Hepatocyte (in vitro differentiated cells): ENCODE measurements around the gene SLC9A3. TPM values are rescaled to one million over a fixed set of nuclear protein-coding genes. Genes with fewer than 3 reads are reported as not detected.

Experiments
- DNase-seq: peaks from one replicate; pipeline ENCODE4 v3.0.0-alpha.2; 2016; ENCODE audit warnings: low spot score
- H2AFZ ChIP-seq: fragments of 200-600 bp; sonication (generic); 2 replicates; pipeline ENCODE4 v1.6.0; 2016; ENCODE audit warnings: antibody characterized with exemption, mild to moderate bottlenecking
- H3K27ac ChIP-seq: fragments of 200-600 bp; sonication (generic); 2 replicates; pipeline ENCODE4 v1.5.1; 2016; ENCODE audit warnings: mild to moderate bottlenecking
- H3K27me3 ChIP-seq: fragments of 200-600 bp; sonication (generic); 2 replicates; pipeline ENCODE4 v1.6.1; 2016
- H3K36me3 ChIP-seq: fragments of 200-600 bp; sonication (generic); replicated peaks from 2 replicates; pipeline ENCODE4 v1.5.1; 2016; ENCODE audit warnings: low read depth; ENCODE audit not compliant: insufficient read depth
- H3K4me1 ChIP-seq: fragments of 200-600 bp; sonication (generic); 2 replicates; pipeline ENCODE4 v1.5.1; 2016; ENCODE audit warnings: mild to moderate bottlenecking, moderate library complexity; ENCODE audit not compliant: insufficient read depth
- H3K4me2 ChIP-seq: fragments of 200-600 bp; sonication (generic); 2 replicates; pipeline ENCODE4 v1.6.0; 2016
- H3K4me3 ChIP-seq: fragments of 200-600 bp; sonication (generic); 2 replicates; pipeline ENCODE4 v1.5.1; 2016; ENCODE audit warnings: mild to moderate bottlenecking
- H3K79me2 ChIP-seq: fragments of 200-600 bp; sonication (generic); 2 replicates; pipeline ENCODE4 v1.6.0; 2017; ENCODE audit warnings: mild to moderate bottlenecking
- H3K9me2 ChIP-seq: fragments of 200-600 bp; sonication (generic); replicated peaks from 2 replicates; pipeline ENCODE4 v1.6.0; 2017; ENCODE audit warnings: mild to moderate bottlenecking; ENCODE audit not compliant: insufficient read depth
- H3K9me3 ChIP-seq: fragments of 200-600 bp; sonication (generic); 2 replicates; pipeline ENCODE4 v1.5.1; 2016; ENCODE audit warnings: low read depth, mild to moderate bottlenecking
- H4K20me1 ChIP-seq: fragments of 200-600 bp; sonication (generic); 2 replicates; pipeline ENCODE4 v1.6.0; 2016; ENCODE audit warnings: mild to moderate bottlenecking; ENCODE audit not compliant: insufficient read depth, poor library complexity, severe bottlenecking
- CTCF ChIP-seq: fragments of 200-600 bp; sonication (generic); IDR thresholded peaks from 2 replicates; pipeline ENCODE4 v1.5.1; 2016; ENCODE audit warnings: antibody characterized with exemption, mild to moderate bottlenecking; ENCODE audit not compliant: poor library complexity
- EZH2 ChIP-seq: fragments of 200-600 bp; sonication (generic); IDR thresholded peaks from 2 replicates; pipeline ENCODE4 v1.6.1; 2016; ENCODE audit warnings: antibody characterized with exemption, mild to moderate bottlenecking, borderline replicate concordance
- EZH2phosphoT487 ChIP-seq: fragments of 200-600 bp; sonication (generic); IDR thresholded peaks from one replicate; pipeline ENCODE4 v1.6.1; 2018; ENCODE audit warnings: antibody characterized with exemption, mild to moderate bottlenecking, low read depth, moderate library complexity; ENCODE audit not compliant: unreplicated experiment, severe bottlenecking
- WGBS: methylation state at CpG from one replicate; pipeline ENCODE4 v1.1.6; 2016; ENCODE audit warnings: low lambda C conversion rate; ENCODE audit errors: missing lambda C conversion rate; 5-methylcytosine and 5-hydroxymethylcytosine counted together
- polyA plus RNA-seq: library from polyadenylated mRNA; unstranded; fragments of >200 nt; fragmentation: Nextera tagmentation; extraction: Ambion mirVana; gene quantifications from 2 replicates; pipeline ENCODE4 v1.2.1, GENCODE V29; 2016
- total RNA-seq: library from RNA; depleted of rRNA; stranded (reverse); fragments of >200 nt; gene quantifications from 2 replicates; pipeline ENCODE4 v1.2.3, GENCODE V29; 2014

The SLC9A3 gene
- total and polyA plus RNA-seq, 2 experiments from 2014 or later, result 4.8 to 7.4 TPM

- H4K20me1 ChIP-seq, result no peaks in the 10 kb centered on the region
- H3K79me2 ChIP-seq, result peaks cover 3% of the 10 kb centered on the region
- H3K27ac ChIP-seq, result no peak overlapping the region
- H3K4me3 ChIP-seq, result no peak overlapping the region
- no peak for TF ChIP-seq EZH2
- TF ChIP-seq EZH2phosphoT487, result no peak
- DNase-seq, result no peak
- no peak overlapping the region for H2AFZ ChIP-seq
- peaks cover 4% of the 10 kb centered on the region for H3K36me3 ChIP-seq
- 95% methylated on average over 24 of the region's 24 CpGs for WGBS
- no peaks in the 10 kb centered on the region for H3K9me2 ChIP-seq
- no peaks in the 10 kb centered on the region for H3K27me3 ChIP-seq
- H3K4me1 ChIP-seq, result no peaks in the 10 kb centered on the region
- H3K9me3 ChIP-seq, result no peaks in the 10 kb centered on the region
- H3K4me2 ChIP-seq, result no peak overlapping the region
Measured at GRCh38 chr5:462051-462481, 62.2 kb downstream of the SLC9A3 start.

DNA sequence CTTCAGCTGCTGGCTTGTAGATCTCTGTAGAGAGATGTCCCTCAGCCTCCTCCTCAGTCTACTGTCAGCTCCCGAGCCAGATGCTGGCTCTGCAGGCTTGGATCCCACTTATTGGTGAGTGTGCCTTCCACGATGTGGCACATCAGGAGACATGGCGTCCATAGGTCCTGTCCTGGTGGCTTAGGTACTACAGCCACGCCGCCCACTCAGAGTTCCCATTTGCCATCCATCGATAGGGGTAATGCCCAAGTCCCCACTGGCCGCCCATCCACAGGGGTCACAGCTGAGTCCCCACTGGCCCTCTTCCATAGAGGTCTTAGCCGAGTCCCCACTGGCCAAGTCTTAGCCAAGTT, 64.0 kb downstream of the SLC9A3 start:
- Histone ChIP-seq H3K9me2 (no peaks in the 10 kb centered on the region), H3K9me3 (no peaks in the 10 kb centered on the region), H3K4me3 (no peak overlapping the region), H4K20me1 (peaks cover 3% of the 10 kb centered on the region), H3K79me2 (peaks cover 13% of the 10 kb centered on the region), H3K27ac (no peak overlapping the region), H3K4me2 (no peak overlapping the region), H3K4me1 (no peaks in the 10 kb centered on the region), H2AFZ (no peak overlapping the region), H3K27me3 (no peaks in the 10 kb centered on the region), H3K36me3 (peaks cover 4% of the 10 kb centered on the region)
- TF ChIP-seq EZH2, result no peak
- no peak for TF ChIP-seq EZH2phosphoT487
- TF ChIP-seq CTCF, result no peak
- WGBS, result 98% methylated on average over 8 of the region's 8 CpGs
- no peak for DNase-seq

DNA sequence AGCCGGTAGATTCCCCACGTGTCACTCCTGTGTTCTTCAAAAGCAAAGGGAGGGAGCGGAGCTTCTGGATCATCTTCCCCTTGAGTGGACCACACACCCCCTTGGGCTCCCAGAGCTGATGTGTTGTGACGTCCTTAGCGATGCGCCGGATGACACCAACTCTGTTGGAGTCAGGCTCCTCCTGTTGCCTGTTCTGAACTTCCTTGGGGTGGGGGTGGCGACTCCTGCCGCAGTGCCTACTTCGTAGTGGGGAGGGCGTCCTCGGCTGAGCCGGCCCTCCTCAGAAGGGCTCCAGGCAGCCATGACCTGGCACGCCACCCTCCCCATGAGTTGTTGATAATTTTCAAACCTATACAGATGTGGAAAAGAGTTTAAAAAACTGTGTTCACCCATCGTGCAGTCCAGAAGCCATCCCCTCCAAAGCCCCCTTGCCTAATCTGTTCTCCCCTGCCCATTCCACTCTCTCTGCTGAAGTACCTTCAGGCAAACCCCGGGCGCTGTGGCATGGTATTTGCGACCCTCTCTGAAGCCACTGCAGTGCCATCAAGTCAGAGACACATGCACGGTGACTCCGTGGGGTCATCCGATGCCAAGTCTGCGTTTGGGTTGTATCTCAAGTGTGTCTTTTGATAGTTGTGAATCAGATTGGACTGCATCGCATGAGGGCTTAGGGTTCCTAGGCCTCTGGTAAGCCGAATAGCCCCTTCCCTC, 64.5 kb downstream of the SLC9A3 start:
- Histone ChIP-seq H3K4me2 (no peak overlapping the region), H3K27me3 (no peaks in the 10 kb centered on the region), H3K9me2 (no peaks in the 10 kb centered on the region), H3K9me3 (no peaks in the 10 kb centered on the region), H4K20me1 (peaks cover 3% of the 10 kb centered on the region), H2AFZ (no peak overlapping the region), H3K4me1 (no peaks in the 10 kb centered on the region), H3K27ac (peak overlapping the region; percentile 78), H3K36me3 (peaks cover 4% of the 10 kb centered on the region), H3K79me2 (peaks cover 17% of the 10 kb centered on the region), H3K4me3 (no peak overlapping the region)
- TF ChIP-seq CTCF (no peak), EZH2 (no peak), EZH2phosphoT487 (no peak)
- no peak for DNase-seq
- WGBS, result 96% methylated on average over 23 of the region's 24 CpGs

DNA sequence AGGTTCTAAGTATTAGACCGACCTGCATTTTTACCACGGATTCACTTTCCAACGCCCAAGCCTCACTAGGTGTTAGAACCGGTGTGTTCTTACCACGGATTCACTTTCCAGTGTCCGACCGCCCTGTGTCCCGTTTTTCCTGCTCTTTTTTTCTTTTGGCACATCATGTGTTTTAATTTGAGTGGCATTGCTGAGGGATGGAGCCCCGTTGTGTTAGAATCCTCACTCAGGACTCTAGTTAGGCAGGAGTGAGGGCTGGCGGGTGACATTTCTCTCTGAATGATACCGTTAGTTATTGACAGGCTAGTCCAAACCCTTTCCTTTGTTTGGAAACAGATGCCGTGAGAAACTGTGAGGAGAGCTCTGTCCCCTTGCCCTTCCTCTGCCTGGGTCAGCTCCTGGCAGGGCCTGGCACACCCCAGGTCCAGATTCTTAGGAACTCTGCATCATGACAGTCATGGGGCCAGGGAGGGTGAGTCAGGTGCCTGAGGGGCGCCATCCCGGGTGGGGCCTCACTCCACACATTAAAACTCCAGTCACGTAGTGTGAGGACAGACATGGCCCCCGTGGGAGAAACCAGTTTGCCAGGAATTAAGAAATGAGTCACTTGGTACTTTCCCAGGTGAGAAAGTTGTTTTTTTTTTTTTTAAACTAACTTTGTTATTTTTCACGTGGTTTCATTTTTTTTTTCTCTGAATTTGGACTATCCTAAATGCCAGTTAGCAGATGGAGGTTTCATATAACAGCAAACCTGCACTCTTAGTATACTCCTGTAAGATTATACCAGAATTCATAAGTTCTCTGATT, 65.5 kb downstream of the SLC9A3 start:
- Histone ChIP-seq H4K20me1 (peaks cover 3% of the 10 kb centered on the region), H3K4me3 (no peak overlapping the region), H3K79me2 (peaks cover 26% of the 10 kb centered on the region), H3K27me3 (no peaks in the 10 kb centered on the region), H3K27ac (peak overlapping the region; percentile 78), H3K36me3 (peaks cover 4% of the 10 kb centered on the region), H3K4me1 (no peaks in the 10 kb centered on the region), H2AFZ (no peak overlapping the region), H3K9me3 (no peaks in the 10 kb centered on the region), H3K9me2 (no peaks in the 10 kb centered on the region), H3K4me2 (no peak overlapping the region)
- peak; percentile 51 for DNase-seq
- 82% methylated on average over 17 of the region's 17 CpGs for WGBS
- TF ChIP-seq EZH2, result no peak
- TF ChIP-seq CTCF, result no peak
- no peak for TF ChIP-seq EZH2phosphoT487
